MG63 (cell line): ENCODE data around the gene ERP44. TPM values are rescaled to one million over a fixed set of nuclear protein-coding genes. Genes with fewer than 3 reads are reported as not detected.
A peak's percentile ranks its signal among the peaks of the same experiment; 100 is the strongest.
"Not testable (repeated sequence)": the region's sequence is repeated elsewhere in the genome, so short reads cannot be mapped to it uniquely, and the experiment has no call there.

Experiments
- DNase-seq: peaks from one replicate; pipeline ENCODE4 v3.0.0-alpha.2; 2020
- H3K27me3 ChIP-seq: fragments of 250-450 bp; sonication (Bioruptor Pico); 2 replicates; pipeline ENCODE4 v1.5.1; 2020; ENCODE audit warnings: mild to moderate bottlenecking, moderate library complexity
- H3K36me3 ChIP-seq: fragments of 250-450 bp; sonication (Bioruptor Pico); 2 replicates; pipeline ENCODE4 v1.5.1; 2020; ENCODE audit warnings: mild to moderate bottlenecking, moderate library complexity
- H3K4me3 ChIP-seq: fragments of 250-450 bp; sonication (Bioruptor Pico); 2 replicates; pipeline ENCODE4 v1.5.1; 2020; ENCODE audit warnings: mild to moderate bottlenecking, moderate library complexity
- H3K9me3 ChIP-seq: fragments of 250-450 bp; sonication (Bioruptor Pico); 2 replicates; pipeline ENCODE4 v1.5.1; 2020; ENCODE audit warnings: mild to moderate bottlenecking, moderate library complexity
- total RNA-seq: library from RNA; depleted of rRNA; stranded (reverse); fragments of >200 nt; shearing (Covaris generic); gene quantifications from 2 replicates; pipeline ENCODE4 v1.2.3, GENCODE V29; 2014; ENCODE audit warnings: low replicate concordance

ERP44 gene
- total RNA-seq, 1 experiment from 2014 or later: 9.9 TPM

DNA sequence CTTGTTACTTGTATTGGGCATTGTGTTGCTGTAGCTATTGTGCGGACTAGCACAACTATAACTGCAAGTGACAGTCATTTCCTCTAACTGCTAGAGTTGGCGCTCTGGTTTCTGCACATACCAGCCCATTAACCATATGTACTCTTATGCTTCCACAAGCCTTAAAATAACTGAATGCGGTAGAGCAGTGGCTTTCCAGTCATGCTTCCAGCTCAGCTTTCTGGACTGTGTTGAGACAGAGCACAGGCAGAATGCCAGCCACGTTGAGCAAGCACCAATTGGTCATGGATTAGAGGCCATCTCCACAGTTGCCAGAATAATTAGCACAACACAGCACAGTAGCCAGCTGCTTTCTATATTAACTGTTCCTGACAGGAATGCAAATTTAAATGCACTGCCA is 12.4 kb upstream of the ERP44 start:
- Histone ChIP-seq H3K4me3 (no peak overlapping the region), H3K27me3 (no peaks in the 10 kb centered on the region), H3K36me3 (peaks cover 35% of the 10 kb centered on the region), H3K9me3 (no peaks in the 10 kb centered on the region)
- DNase-seq: peak; percentile 92

- Histone ChIP-seq H3K36me3 (peaks cover 54% of the 10 kb centered on the region), H3K4me3 (no peak overlapping the region), H3K9me3 (no peaks in the 10 kb centered on the region), H3K27me3 (no peaks in the 10 kb centered on the region)
- DNase-seq: no peak
Measured at GRCh38 chr9:100108559-100108958, 9.8 kb upstream of the ERP44 start.

DNA sequence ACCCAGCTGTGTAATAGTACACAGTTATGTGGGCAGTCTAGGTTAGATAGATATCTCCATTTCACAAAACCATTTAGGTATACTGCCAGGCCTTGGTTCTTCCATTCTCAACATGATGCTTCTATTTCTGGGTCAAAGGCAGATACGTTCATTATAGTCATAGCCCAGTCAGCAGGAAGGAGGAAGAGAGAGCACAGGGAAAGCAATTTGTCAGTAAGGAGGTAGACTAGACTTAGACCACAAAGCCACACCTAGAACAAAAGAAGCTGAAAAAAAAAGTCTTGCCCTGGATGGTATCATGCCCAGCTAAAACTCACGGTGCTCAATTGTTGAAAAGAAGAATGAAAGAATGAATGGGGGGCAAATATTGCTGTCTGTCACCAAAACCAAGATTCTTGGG is 7.8 kb upstream of the ERP44 start:
- H3K27me3 ChIP-seq: no peaks in the 10 kb centered on the region
- H3K36me3 ChIP-seq: peaks cover 46% of the 10 kb centered on the region
- no peaks in the 10 kb centered on the region for H3K9me3 ChIP-seq
- H3K4me3 ChIP-seq: no peak overlapping the region
- no peak for DNase-seq

GRCh38 chr9:100105861-100106260 is 7.1 kb upstream of the ERP44 start:
- Histone ChIP-seq H3K9me3 (no peaks in the 10 kb centered on the region), H3K36me3 (peaks cover 48% of the 10 kb centered on the region), H3K27me3 (no peaks in the 10 kb centered on the region), H3K4me3 (no peak overlapping the region)
- no peak for DNase-seq

GRCh38 chr9:100104314-100104713 is 5.5 kb upstream of the ERP44 start:
- Histone ChIP-seq H3K36me3 (peaks cover 40% of the 10 kb centered on the region), H3K9me3 (no peaks in the 10 kb centered on the region), H3K4me3 (no peak overlapping the region), H3K27me3 (no peaks in the 10 kb centered on the region)
- DNase-seq: no peak

- DNase-seq: no peak
- Histone ChIP-seq H3K4me3 (no peak overlapping the region), H3K27me3 (no peaks in the 10 kb centered on the region), H3K9me3 (no peaks in the 10 kb centered on the region), H3K36me3 (peaks cover 27% of the 10 kb centered on the region)
Measured at GRCh38 chr9:100101608-100102007, 2.8 kb upstream of the ERP44 start.

DNA sequence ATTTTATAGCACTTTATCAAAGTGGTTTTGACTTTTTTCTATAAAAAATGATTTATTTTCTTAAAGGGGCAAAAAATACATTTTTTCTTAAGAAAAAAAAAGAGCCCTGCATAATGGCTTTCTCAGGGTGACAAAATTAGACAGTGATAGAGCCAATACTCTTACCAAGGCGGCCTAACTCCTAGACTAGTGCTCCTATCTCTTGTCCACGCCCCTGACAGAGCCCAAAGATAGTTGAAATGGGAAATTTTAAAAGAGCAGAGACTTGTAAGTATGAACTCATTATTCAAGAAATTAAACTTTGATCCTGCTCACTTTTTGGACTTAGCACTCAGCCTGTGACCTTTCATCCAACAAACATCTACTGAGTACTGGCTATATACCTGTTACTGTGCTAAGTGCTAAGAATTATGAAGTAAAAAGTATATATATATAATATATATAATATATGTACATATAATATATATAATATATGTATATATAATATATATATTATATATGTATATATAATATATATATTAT is 1.4 kb upstream of the ERP44 start:
- DNase-seq: no peak
- Histone ChIP-seq H3K27me3 (no peaks in the 10 kb centered on the region), H3K4me3 (peak overlapping the region; percentile 79)

GRCh38 chr9:100099722-100100042 is 882 bp upstream of the ERP44 start:
- DNase-seq: no peak
- Histone ChIP-seq H3K36me3 (peaks cover 13% of the 10 kb centered on the region), H3K4me3 (peak overlapping the region; percentile 79), H3K27me3 (no peaks in the 10 kb centered on the region), H3K9me3 (no peaks in the 10 kb centered on the region)

More for the DNA sequence above, 1.4 kb upstream of the ERP44 start:
- Histone ChIP-seq H3K9me3 (no peaks in the 10 kb centered on the region), H3K36me3 (peaks cover 17% of the 10 kb centered on the region)

GRCh38 chr9:100098046-100098886 is 534 bp downstream of the ERP44 start:
- H3K36me3 ChIP-seq: peaks cover 4% of the 10 kb centered on the region
- H3K27me3 ChIP-seq: no peaks in the 10 kb centered on the region
- no peaks in the 10 kb centered on the region for H3K9me3 ChIP-seq
- peak overlapping the region; percentile 79 for H3K4me3 ChIP-seq
- DNase-seq: peak; percentile 64

- Histone ChIP-seq H3K27me3 (no peaks in the 10 kb centered on the region), H3K9me3 (no peaks in the 10 kb centered on the region), H3K4me3 (no peak overlapping the region), H3K36me3 (peaks cover 4% of the 10 kb centered on the region)
- no peak for DNase-seq
Measured at GRCh38 chr9:100096378-100096916, 2.4 kb downstream of the ERP44 start.

GRCh38 chr9:100094411-100094810 is 4.4 kb downstream of the ERP44 start:
- H3K27me3 ChIP-seq, DNase-seq, H3K4me3 ChIP-seq, H3K36me3 ChIP-seq, H3K9me3 ChIP-seq: not testable (repeated sequence)

DNA sequence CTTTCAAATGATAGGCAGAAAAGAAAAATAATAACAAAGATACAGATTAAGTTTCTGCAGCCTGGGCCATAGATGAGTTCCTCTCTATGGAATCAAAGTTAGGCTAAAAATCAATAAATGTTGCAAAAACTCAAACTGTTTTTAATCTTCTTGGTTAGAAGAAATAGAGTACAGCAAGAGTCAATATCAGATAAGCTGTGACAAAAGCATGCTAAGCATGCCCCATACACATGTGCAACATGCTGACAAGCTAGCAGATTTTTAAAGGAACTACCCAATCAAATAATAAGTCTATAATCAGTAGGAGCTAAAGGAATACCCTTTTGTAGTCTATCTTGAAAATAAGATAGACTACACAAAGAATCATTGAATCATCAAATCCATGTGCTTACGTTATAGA is 6.7 kb downstream of the ERP44 start:
- DNase-seq: no peak
- H3K4me3 ChIP-seq: no peak overlapping the region
- no peaks in the 10 kb centered on the region for H3K9me3 ChIP-seq
- H3K27me3 ChIP-seq: no peaks in the 10 kb centered on the region
- no peaks in the 10 kb centered on the region for H3K36me3 ChIP-seq

- H3K4me3 ChIP-seq: no peak overlapping the region
- H3K36me3 ChIP-seq: no peaks in the 10 kb centered on the region
- H3K9me3 ChIP-seq: no peaks in the 10 kb centered on the region
- H3K27me3 ChIP-seq: no peaks in the 10 kb centered on the region
- no peak for DNase-seq
Measured at GRCh38 chr9:100091650-100092049, 7.2 kb downstream of the ERP44 start.

GRCh38 chr9:100090880-100091279 is 7.9 kb downstream of the ERP44 start:
- H3K36me3 ChIP-seq: no peaks in the 10 kb centered on the region

DNA sequence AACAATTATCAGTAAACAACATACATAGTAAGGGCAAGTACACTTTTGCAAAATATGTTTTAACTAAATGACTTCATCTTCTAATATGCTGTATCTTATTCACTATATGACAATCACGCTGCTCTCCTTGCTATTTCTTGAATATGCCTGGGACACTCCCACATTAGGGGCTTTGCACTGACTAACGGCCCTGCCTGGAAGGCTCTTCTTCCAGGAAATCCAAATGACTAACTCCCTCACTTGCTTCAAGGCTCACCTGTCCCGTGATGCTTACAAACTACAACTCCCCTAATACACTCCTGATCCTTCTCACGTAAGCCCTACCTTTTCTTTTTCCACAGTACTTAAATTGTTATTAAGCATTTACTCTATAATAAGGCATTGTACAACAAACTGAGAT is 10.6 kb downstream of the ERP44 start:
- no peaks in the 10 kb centered on the region for H3K36me3 ChIP-seq

More at GRCh38 chr9:100090880-100091279, 7.9 kb downstream of the ERP44 start:
- DNase-seq: no peak
- H3K27me3 ChIP-seq: no peaks in the 10 kb centered on the region
- H3K4me3 ChIP-seq: no peak overlapping the region
- H3K9me3 ChIP-seq: no peaks in the 10 kb centered on the region

DNA sequence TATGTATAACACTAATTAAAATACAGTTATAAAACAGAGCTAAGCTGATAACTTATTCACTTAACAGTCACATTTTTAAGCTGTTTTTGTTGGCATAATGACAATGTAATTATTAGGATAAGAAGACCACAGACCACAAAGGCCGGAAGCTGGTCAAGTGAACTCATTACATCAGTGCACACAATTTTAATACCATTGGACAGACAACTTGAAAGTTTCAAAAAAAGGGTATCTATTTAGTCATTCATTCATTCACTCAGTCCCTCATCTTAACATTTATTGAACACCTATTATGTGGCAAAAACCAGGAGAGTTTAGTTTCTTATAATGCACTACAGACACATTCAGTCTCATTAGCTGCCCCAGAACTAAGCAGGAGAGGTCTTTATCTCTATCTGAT is 11.6 kb downstream of the ERP44 start:
- Histone ChIP-seq H3K36me3 (no peaks in the 10 kb centered on the region), H3K9me3 (no peaks in the 10 kb centered on the region), H3K27me3 (no peaks in the 10 kb centered on the region), H3K4me3 (no peak overlapping the region)
- DNase-seq: no peak

More for the DNA sequence above, 10.6 kb downstream of the ERP44 start:
- H3K9me3 ChIP-seq: no peaks in the 10 kb centered on the region
- H3K27me3 ChIP-seq: no peaks in the 10 kb centered on the region
- DNase-seq: no peak
- H3K4me3 ChIP-seq: no peak overlapping the region

GRCh38 chr9:100086097-100086635 is 12.6 kb downstream of the ERP44 start:
- no peaks in the 10 kb centered on the region for H3K9me3 ChIP-seq
- H3K36me3 ChIP-seq: no peaks in the 10 kb centered on the region
- no peak for DNase-seq
- H3K27me3 ChIP-seq: no peaks in the 10 kb centered on the region
- H3K4me3 ChIP-seq: no peak overlapping the region

DNA sequence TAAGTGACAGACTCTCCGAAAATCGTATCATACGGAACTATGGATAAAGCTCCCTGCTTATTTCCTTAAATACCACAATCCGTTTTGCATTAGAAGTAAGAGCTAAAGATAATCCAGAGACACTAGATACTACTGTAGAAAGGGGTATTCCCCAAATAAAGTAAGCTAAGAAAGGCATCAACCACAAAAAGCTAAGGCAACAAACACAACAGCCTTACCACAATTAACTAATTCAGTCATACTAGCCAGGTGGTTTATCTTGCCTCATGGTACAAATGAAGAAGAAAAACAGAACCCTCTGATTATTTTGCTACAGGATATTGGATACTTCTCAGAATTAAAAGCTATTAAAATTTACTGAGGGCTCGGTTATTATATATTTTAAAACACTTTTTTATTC is 14.1 kb downstream of the ERP44 start:
- DNase-seq: no peak
- H3K36me3 ChIP-seq: no peaks in the 10 kb centered on the region
- H3K27me3 ChIP-seq: no peaks in the 10 kb centered on the region
- H3K4me3 ChIP-seq: no peak overlapping the region
- no peaks in the 10 kb centered on the region for H3K9me3 ChIP-seq
